Karpas-422 (cell line): ENCODE data around the gene CCDC12. TPM values are rescaled to one million over a fixed set of nuclear protein-coding genes. Genes with fewer than 3 reads are reported as not detected.

Experiments
- DNase-seq: peaks from one replicate; pipeline ENCODE4 v3.0.0-alpha.2; 2015
- H2AFZ ChIP-seq: fragments of 200-600 bp; sonication (generic); 2 replicates; pipeline ENCODE4 v1.6.1; 2014; ENCODE audit warnings: antibody characterized with exemption, low read length, mixed read lengths
- H3K27ac ChIP-seq: fragments of 200-600 bp; sonication (generic); 2 replicates; pipeline ENCODE4 v1.5.1; 2014; ENCODE audit warnings: mild to moderate bottlenecking, low read length, moderate library complexity
- H3K27me3 ChIP-seq: fragments of 200-600 bp; sonication (generic); 2 replicates; pipeline ENCODE4 v1.6.1; 2014; ENCODE audit warnings: low read length, mixed read lengths
- H3K36me3 ChIP-seq: fragments of 200-600 bp; sonication (generic); 2 replicates; pipeline ENCODE4 v1.6.1; 2014; ENCODE audit warnings: low read length, mixed read lengths; ENCODE audit not compliant: insufficient read depth
- H3K4me1 ChIP-seq: fragments of 200-600 bp; sonication (generic); 2 replicates; pipeline ENCODE4 v1.6.1; 2014; ENCODE audit warnings: mild to moderate bottlenecking, low read length, mixed read lengths
- H3K4me2 ChIP-seq: fragments of 200-600 bp; sonication (generic); 2 replicates; pipeline ENCODE4 v1.6.1; 2014; ENCODE audit warnings: low read length, low read depth, mild to moderate bottlenecking; ENCODE audit not compliant: poor library complexity, severe bottlenecking
- H3K4me3 ChIP-seq: fragments of 200-600 bp; sonication (generic); 2 replicates; pipeline ENCODE4 v1.5.1; 2014; ENCODE audit warnings: mild to moderate bottlenecking, antibody characterized with exemption, low read length, mixed read lengths
- H3K79me2 ChIP-seq: fragments of 200-600 bp; sonication (generic); 2 replicates; pipeline ENCODE4 v1.6.1; 2014; ENCODE audit warnings: mild to moderate bottlenecking, low read length, mixed read lengths
- H3K9ac ChIP-seq: fragments of 200-600 bp; sonication (generic); 2 replicates; pipeline ENCODE4 v1.6.0; 2014; ENCODE audit warnings: low read length
- H3K9me2 ChIP-seq: fragments of 200-600 bp; sonication (generic), shearing (Covaris generic); replicated peaks from 2 replicates; pipeline ENCODE4 v1.6.0; 2014; ENCODE audit warnings: mild to moderate bottlenecking, low read length, moderate library complexity; ENCODE audit not compliant: insufficient read depth
- H3K9me3 ChIP-seq: fragments of 300-700, 200-600 bp; sonication (generic); 2 replicates; pipeline ENCODE4 v1.6.1; 2014; ENCODE audit warnings: low read length, mixed read lengths
- H4K20me1 ChIP-seq: fragments of 200-600 bp; sonication (generic); 2 replicates; pipeline ENCODE4 v1.6.1; 2014; ENCODE audit warnings: mild to moderate bottlenecking, antibody characterized with exemption, low read length, low read depth; ENCODE audit not compliant: insufficient read depth
- total RNA-seq: library from RNA; depleted of rRNA; stranded (reverse); fragments of >200 nt; shearing (Covaris generic); gene quantifications from 2 replicates; pipeline ENCODE4 v1.2.3, GENCODE V29; 2014; ENCODE audit warnings: low replicate concordance

The CCDC12 gene
- total RNA-seq, 1 experiment from 2014 or later, result 40.2 TPM

DNA sequence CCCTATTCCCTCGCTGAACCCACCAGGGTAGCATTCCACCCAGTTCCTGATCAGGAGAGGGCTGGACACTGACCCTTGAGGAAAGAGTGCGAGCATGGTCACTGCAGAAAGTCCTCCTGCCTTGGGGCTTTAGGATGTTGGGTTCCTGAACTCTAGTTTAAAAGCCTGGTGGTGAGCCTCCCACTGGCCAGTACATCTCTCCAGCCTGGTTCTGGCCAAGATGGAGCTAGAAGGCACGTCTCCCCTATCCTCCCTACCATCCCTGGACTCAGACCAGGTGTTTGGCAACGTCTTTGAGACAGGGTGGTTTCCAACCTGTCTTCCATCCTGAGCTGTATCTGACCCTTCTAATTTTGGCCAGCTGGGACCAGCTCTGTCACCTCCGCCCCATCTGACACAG is 34.4 kb upstream of the CCDC12 start:
- no peak overlapping the region for H3K9ac ChIP-seq
- no peaks in the 10 kb centered on the region for H3K9me3 ChIP-seq
- H3K4me1 ChIP-seq, result peaks cover 5% of the 10 kb centered on the region
- H3K27ac ChIP-seq, result no peak overlapping the region
- no peaks in the 10 kb centered on the region for H3K9me2 ChIP-seq
- H3K4me2 ChIP-seq, result no peak overlapping the region
- no peak overlapping the region for H3K4me3 ChIP-seq
- no peak overlapping the region for H2AFZ ChIP-seq
- H4K20me1 ChIP-seq, result 0 out of 2 replicates have a peak, but pooled peaks cover 4% of the 10 kb centered on the region
- no peak for DNase-seq
- H3K79me2 ChIP-seq, result no peaks in the 10 kb centered on the region
- H3K27me3 ChIP-seq, result no peaks in the 10 kb centered on the region
- H3K36me3 ChIP-seq, result peaks cover 7% of the 10 kb centered on the region

DNA sequence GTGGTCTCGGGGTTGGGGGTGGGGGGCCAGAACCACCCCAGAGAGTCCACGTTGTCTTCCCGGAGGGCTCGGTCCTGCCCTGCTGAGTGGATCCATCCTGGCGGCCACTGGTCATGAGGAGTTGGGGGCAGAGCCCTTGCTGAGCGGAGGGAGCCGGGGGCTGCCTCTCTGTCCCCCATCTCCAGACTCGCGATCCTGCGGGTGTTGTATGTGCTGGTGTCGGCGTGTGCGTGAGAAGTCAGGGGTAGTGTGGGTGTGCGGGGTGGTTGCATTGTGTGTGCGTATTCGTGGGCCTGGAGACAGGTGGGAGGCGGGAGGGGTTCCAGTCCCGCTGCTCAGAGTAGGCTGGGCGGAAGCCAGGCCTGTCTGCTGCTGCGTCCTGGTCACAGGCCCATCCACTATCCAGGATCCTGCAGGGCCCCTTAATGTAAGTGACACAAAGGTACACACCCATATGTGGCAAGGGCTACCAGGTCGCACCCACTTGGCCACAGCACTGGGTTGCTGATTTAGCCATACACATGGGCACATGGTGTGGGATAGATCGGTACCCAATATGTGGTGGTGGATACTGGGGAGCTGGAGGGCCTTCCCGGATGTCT is 33.7 kb upstream of the CCDC12 start:
- Histone ChIP-seq H4K20me1 (0 out of 2 replicates have a peak, but pooled peaks cover 6% of the 10 kb centered on the region), H3K4me3 (no peak overlapping the region), H3K4me2 (no peak overlapping the region), H3K9me2 (no peaks in the 10 kb centered on the region), H3K9ac (no peak overlapping the region), H3K27ac (no peak overlapping the region), H3K79me2 (no peaks in the 10 kb centered on the region), H3K27me3 (no peaks in the 10 kb centered on the region), H2AFZ (no peak overlapping the region), H3K36me3 (peaks cover 9% of the 10 kb centered on the region), H3K9me3 (no peaks in the 10 kb centered on the region), H3K4me1 (peaks cover 4% of the 10 kb centered on the region)
- no peak for DNase-seq

DNA sequence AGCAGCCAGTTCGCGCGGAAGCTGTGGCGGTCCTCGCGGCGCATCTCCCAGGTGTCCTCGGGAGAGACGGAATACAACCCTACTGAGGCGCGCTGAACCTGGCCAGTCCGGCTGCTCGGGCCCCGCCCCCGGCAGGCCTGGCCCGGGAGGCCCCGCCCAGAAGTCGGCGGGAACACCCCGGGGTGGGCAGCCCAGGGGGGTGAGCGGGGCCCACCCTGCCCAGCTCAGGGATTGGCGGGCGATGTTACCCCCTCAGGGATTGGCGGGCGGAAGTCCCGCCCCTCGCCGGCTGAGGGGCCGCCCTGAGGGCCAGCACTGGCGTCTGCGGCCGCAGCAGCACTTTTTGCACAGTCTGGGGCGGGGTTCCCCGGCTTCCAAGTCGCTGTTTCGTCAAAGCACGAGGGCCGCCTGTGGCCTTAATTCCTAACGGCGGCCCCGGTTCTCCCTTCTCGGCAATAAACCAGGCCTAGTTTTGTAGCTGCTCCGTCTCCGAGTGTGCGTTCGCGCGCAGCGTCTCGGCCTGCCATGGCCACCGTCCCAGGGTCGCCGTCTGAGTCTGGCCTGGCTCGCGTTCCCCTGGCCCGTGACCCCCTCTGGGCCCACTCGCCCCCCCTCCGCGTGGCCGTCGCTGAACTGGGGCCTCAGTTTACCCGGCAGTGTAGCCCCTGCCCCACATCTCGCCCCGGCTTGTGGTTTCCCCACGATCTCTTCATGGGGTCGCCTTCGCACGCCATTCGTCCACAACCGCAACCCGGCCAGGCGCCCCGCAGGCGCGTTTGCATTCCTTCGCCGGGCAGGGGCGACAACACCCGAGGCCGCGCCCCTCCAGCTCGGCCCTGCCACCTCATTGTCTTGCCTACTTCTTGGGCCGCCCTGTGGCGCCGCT is 32.9 kb upstream of the CCDC12 start:
- H3K36me3 ChIP-seq, result peaks cover 9% of the 10 kb centered on the region
- peaks cover 4% of the 10 kb centered on the region for H3K4me1 ChIP-seq
- H3K4me2 ChIP-seq, result no peak overlapping the region
- no peak overlapping the region for H3K9ac ChIP-seq
- no peaks in the 10 kb centered on the region for H3K27me3 ChIP-seq
- no peaks in the 10 kb centered on the region for H3K79me2 ChIP-seq
- H3K27ac ChIP-seq, result no peak overlapping the region
- no peaks in the 10 kb centered on the region for H3K9me3 ChIP-seq
- H2AFZ ChIP-seq, result no peak overlapping the region
- H3K9me2 ChIP-seq, result no peaks in the 10 kb centered on the region
- H4K20me1 ChIP-seq, result 0 out of 2 replicates have a peak, but pooled peaks cover 6% of the 10 kb centered on the region
- DNase-seq, result no peak
- H3K4me3 ChIP-seq, result no peak overlapping the region

DNA sequence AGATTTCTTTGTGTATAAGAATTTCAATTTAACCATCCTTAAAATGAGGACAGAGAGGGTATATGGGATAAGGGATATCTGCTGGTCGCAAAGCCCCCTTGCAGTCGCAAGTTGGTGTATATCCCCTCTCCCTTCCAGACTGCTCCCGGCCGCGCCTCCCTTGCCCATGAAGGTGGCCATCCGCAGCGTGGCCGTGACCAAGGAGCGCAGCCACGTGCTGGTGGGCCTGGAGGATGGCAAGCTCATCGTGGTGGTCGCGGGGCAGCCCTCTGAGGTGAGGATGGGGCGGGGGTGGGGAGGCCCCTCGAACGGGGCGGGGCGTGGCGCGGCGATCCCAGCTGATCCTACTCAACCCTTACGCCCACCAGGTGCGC is 32.3 kb upstream of the CCDC12 start:
- Histone ChIP-seq H3K27me3 (no peaks in the 10 kb centered on the region), H3K4me3 (no peak overlapping the region), H2AFZ (no peak overlapping the region), H4K20me1 (0 out of 2 replicates have a peak, but pooled peaks cover 6% of the 10 kb centered on the region), H3K9ac (no peak overlapping the region), H3K4me2 (no peak overlapping the region), H3K9me2 (no peaks in the 10 kb centered on the region), H3K36me3 (peaks cover 9% of the 10 kb centered on the region), H3K27ac (no peak overlapping the region), H3K4me1 (peaks cover 4% of the 10 kb centered on the region), H3K79me2 (no peaks in the 10 kb centered on the region), H3K9me3 (no peaks in the 10 kb centered on the region)
- DNase-seq, result no peak

DNA sequence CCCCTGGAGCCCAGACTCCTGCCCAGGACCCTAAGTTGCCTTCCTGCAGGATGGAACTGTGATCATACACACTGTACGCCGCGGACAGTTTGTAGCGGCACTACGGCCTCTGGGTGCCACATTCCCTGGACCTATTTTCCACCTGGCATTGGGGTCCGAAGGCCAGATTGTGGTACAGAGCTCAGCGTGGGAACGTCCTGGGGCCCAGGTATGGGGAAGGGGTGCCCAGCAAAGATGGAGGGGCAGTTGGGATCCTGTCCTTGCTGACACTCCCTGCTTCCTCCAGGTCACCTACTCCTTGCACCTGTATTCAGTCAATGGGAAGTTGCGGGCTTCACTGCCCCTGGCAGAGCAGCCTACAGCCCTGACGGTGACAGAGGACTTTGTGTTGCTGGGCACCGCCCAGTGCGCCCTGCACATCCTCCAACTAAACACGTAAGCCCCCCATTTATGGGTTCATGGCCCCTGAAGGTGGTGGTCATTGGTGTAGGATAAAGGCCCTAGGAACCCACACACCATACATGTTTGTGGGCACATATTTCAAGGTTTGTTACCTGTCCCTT is 31.8 kb upstream of the CCDC12 start:
- no peak for DNase-seq
- no peaks in the 10 kb centered on the region for H3K79me2 ChIP-seq
- H3K27ac ChIP-seq, result no peak overlapping the region
- no peaks in the 10 kb centered on the region for H3K27me3 ChIP-seq
- no peaks in the 10 kb centered on the region for H3K9me2 ChIP-seq
- 0 out of 2 replicates have a peak, but pooled peaks cover 6% of the 10 kb centered on the region for H4K20me1 ChIP-seq
- H2AFZ ChIP-seq, result no peak overlapping the region
- H3K4me3 ChIP-seq, result no peak overlapping the region
- H3K4me1 ChIP-seq, result peaks cover 4% of the 10 kb centered on the region
- no peak overlapping the region for H3K4me2 ChIP-seq
- peaks cover 9% of the 10 kb centered on the region for H3K36me3 ChIP-seq
- no peaks in the 10 kb centered on the region for H3K9me3 ChIP-seq
- no peak overlapping the region for H3K9ac ChIP-seq

DNA sequence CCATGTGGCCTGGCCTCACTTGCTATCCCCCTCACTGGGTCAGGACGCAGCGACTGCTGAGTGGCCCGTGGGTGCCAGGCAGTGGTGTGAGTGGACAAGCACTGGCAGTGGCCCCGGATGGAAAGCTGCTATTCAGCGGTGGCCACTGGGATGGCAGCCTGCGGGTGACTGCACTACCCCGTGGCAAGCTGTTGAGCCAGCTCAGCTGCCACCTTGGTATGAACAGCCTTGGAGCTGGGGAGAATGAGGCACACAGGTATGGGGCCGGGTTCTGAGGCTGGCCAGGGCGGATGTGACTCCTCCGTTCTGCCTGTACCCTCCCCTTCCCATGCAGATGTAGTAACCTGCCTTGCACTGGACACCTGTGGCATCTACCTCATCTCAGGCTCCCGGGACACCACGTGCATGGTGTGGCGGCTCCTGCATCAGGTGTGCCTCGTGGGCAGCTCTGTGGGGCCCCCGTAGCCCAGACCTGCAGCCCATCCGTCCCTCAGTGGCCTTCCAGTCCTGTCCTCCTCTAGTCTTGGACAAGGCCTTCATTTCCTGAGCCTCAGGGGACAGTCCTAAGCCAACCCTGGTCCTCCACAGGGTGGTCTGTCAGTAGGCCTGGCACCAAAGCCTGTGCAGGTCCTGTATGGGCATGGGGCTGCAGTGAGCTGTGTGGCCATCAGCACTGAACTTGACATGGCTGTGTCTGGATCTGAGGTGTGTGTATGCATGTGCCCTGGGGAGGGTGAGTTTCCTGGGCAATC is 31.1 kb upstream of the CCDC12 start:
- peaks cover 13% of the 10 kb centered on the region for H3K36me3 ChIP-seq
- H3K79me2 ChIP-seq, result no peaks in the 10 kb centered on the region
- H3K9me3 ChIP-seq, result no peaks in the 10 kb centered on the region
- H3K9me2 ChIP-seq, result no peaks in the 10 kb centered on the region
- no peak overlapping the region for H2AFZ ChIP-seq
- H3K4me1 ChIP-seq, result peaks cover 4% of the 10 kb centered on the region
- no peak overlapping the region for H3K9ac ChIP-seq
- no peaks in the 10 kb centered on the region for H3K27me3 ChIP-seq
- H4K20me1 ChIP-seq, result 0 out of 2 replicates have a peak, but pooled peaks cover 6% of the 10 kb centered on the region
- H3K4me3 ChIP-seq, result no peak overlapping the region
- no peak overlapping the region for H3K4me2 ChIP-seq
- DNase-seq, result no peak
- no peak overlapping the region for H3K27ac ChIP-seq

DNA sequence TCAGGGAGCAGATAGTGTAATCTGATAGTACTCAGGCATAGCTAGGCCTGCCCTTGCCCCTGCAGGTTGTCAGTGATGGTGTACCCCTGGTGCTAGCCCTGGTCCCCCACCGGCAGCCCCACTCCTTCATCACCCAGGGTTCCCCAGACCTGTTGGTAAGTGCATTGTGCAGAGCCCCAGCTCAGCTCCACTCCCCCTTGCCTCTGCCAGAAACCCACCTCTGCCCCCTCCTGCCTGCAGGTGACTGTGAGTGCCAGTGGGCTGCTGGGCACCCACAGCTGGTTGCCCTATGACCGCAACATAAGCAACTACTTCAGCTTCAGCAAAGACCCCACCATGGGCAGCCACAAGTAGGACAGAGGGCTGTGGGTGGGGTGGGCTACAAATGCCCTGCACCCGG is 30.5 kb upstream of the CCDC12 start:
- H3K9me2 ChIP-seq, result no peaks in the 10 kb centered on the region
- H3K9me3 ChIP-seq, result no peaks in the 10 kb centered on the region
- no peaks in the 10 kb centered on the region for H3K79me2 ChIP-seq
- no peaks in the 10 kb centered on the region for H3K27me3 ChIP-seq
- H3K27ac ChIP-seq, result no peak overlapping the region
- no peak for DNase-seq
- no peak overlapping the region for H3K9ac ChIP-seq
- H2AFZ ChIP-seq, result no peak overlapping the region
- 0 out of 2 replicates have a peak, but pooled peaks cover 6% of the 10 kb centered on the region for H4K20me1 ChIP-seq
- H3K4me1 ChIP-seq, result peaks cover 4% of the 10 kb centered on the region
- peaks cover 16% of the 10 kb centered on the region for H3K36me3 ChIP-seq
- no peak overlapping the region for H3K4me2 ChIP-seq
- H3K4me3 ChIP-seq, result no peak overlapping the region
